GM23248 (cell line): Measurements from ENCODE around the gene RAMP1.

Experiments
- EZH2 ChIP-seq: fragments of 200-600 bp; sonication (generic); IDR thresholded peaks from 2 replicates; pipeline ENCODE4 v1.6.1; 2018; ENCODE audit warnings: antibody characterized with exemption, mild to moderate bottlenecking; ENCODE audit not compliant: insufficient read depth, poor library complexity, severe bottlenecking
- EZH2phosphoT487 ChIP-seq: fragments of 200-600 bp; sonication (generic); IDR thresholded peaks from 2 replicates; pipeline ENCODE4 v1.6.1; 2018; ENCODE audit warnings: antibody characterized with exemption, moderate library complexity, mild to moderate bottlenecking, low read depth; ENCODE audit not compliant: insufficient read depth

DNA sequence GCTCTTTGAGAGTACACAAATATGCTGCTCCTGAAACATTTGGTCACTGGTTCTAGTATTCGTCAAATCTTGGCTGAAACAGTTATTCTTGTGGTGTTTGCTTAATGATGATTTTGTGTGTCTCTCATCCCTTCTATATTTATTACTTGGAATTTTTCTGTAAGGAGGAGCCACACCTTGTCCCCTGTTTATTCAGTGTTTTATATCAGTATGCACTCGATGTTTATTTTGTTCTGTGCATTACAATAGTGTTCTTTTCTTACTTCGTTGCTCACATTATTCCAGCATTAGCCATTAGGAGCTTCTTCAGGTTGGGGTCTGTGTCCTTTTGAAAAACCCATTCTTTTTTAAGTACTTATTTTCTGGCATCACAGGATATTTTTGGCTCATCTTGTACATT, 5.1 kb upstream of the RAMP1 start:
- TF ChIP-seq EZH2phosphoT487 = no peak
- no peak for TF ChIP-seq EZH2
